H1 (cell line): ENCODE results near the gene CAV1. TPM values are rescaled to one million over a fixed set of nuclear protein-coding genes. Genes with fewer than 3 reads are reported as not detected.

Source experiments
- CTCF ChIA-PET: fragments of 300-600 bp; sonication (Branson Sonifier 250); formaldehyde crosslinking; loops from one replicate; lab custom pipeline; 2021; ENCODE audit not compliant: partially characterized antibody; lab: Charles Lee
- POLR2A ChIA-PET: fragments of 300-600 bp; sonication (Branson Sonifier 250); formaldehyde crosslinking; loops from one replicate; lab custom pipeline; 2021; ENCODE audit warnings: inconsistent platforms; ENCODE audit not compliant: partially characterized antibody; lab: Charles Lee
- DNase-seq, 2 experiments: peaks; one replicate each; pipeline versions ENCODE4 v3.0.0 to v3.0.0-alpha.2; 2010 to 2022; ENCODE audit warnings: low spot score in 2 of 2, low read depth in 1 of 2, mixed read lengths in 1 of 2
- FAIRE-seq: peaks from 2 replicates; lab custom pipeline; 2011; peaks lifted over from hg19 to GRCh38; lab: Jason Lieb, UNC
- H2AFZ ChIP-seq: 2 replicates; pipeline ENCODE4 v1.8.1; 2012; ENCODE audit warnings: low read length, inconsistent platforms
- H2AK5ac ChIP-seq: 2 replicates; pipeline ENCODE4 v1.6.1; 2013; ENCODE audit warnings: low read depth, low read length
- H2BK120ac ChIP-seq: replicated peaks from 2 replicates; pipeline ENCODE3; 2013; ENCODE audit warnings: low read depth, low read length, inconsistent platforms
- H2BK12ac ChIP-seq: 2 replicates; pipeline ENCODE4 v1.6.1; 2013; ENCODE audit warnings: low read depth, low read length
- H2BK15ac ChIP-seq: 2 replicates; pipeline ENCODE4 v1.6.1; 2013; ENCODE audit warnings: low read length
- H2BK20ac ChIP-seq: 2 replicates; pipeline ENCODE4 v1.6.1; 2013; ENCODE audit warnings: low read length
- H2BK5ac ChIP-seq: 2 replicates; pipeline ENCODE4 v1.6.1; 2013; ENCODE audit warnings: low read depth, low read length
- H3K14ac ChIP-seq: 2 replicates; pipeline ENCODE4 v1.6.1; 2013; ENCODE audit warnings: inconsistent platforms; ENCODE audit not compliant: insufficient read length
- H3K18ac ChIP-seq: 2 replicates; pipeline ENCODE4 v1.6.1; 2013; ENCODE audit warnings: low read length; ENCODE audit errors: extremely low read depth
- H3K23ac ChIP-seq: 2 replicates; pipeline ENCODE4 v1.6.1; 2013; ENCODE audit warnings: inconsistent platforms; ENCODE audit not compliant: insufficient read length
- H3K23me2 ChIP-seq: 2 replicates; pipeline ENCODE4 v1.6.1; 2013; ENCODE audit warnings: low read depth, low read length
- H3K27ac ChIP-seq: 2 replicates; pipeline ENCODE4 v1.6.1; 2011; ENCODE audit warnings: low read depth, low read length, inconsistent platforms
- H3K27me3 ChIP-seq, 4 experiments: replicated peaks in 1 of 4; 1 replicate in 1 of 4; 2 replicates in 3 of 4; pipeline versions ENCODE4 v1.6.1 to v1.8.1; 2011 to 2013; ENCODE audit warnings: low read length in 3 of 4, mild to moderate bottlenecking in 3 of 4, inconsistent platforms in 2 of 4, mixed read lengths in 2 of 4, moderate library complexity in 1 of 4; ENCODE audit not compliant: control insufficient read depth in 3 of 4, insufficient read depth in 3 of 4; ENCODE audit errors: extremely low read depth in 1 of 4
- H3K36me3 ChIP-seq, 4 experiments: 2 replicates each; pipeline versions ENCODE4 v1.6.1 to v1.8.1; 2011 to 2013; ENCODE audit warnings: mild to moderate bottlenecking in 4 of 4, low read length in 3 of 4, moderate library complexity in 2 of 4, control low read depth in 1 of 4, inconsistent platforms in 1 of 4; ENCODE audit not compliant: insufficient read depth in 4 of 4, control insufficient read depth in 2 of 4
- H3K4ac ChIP-seq: replicated peaks from 2 replicates; pipeline ENCODE3; 2013; ENCODE audit warnings: low read length, low read depth, mixed read lengths, inconsistent platforms; ENCODE audit not compliant: insufficient read length
- H3K4me1 ChIP-seq, 4 experiments: replicated peaks in 1 of 4; 1 replicate in 1 of 4; 2 replicates in 3 of 4; pipeline versions ENCODE4 v1.6.1 to v1.8.1; 2011 to 2013; ENCODE audit warnings: low read length in 3 of 4, inconsistent platforms in 2 of 4, mixed read lengths in 1 of 4; ENCODE audit not compliant: insufficient read depth in 4 of 4, control insufficient read depth in 3 of 4
- H3K4me2 ChIP-seq, 2 experiments: 2 replicates each; pipeline versions ENCODE4 v1.6.1 to v1.8.1; 2011 to 2013; ENCODE audit warnings: low read depth in 2 of 2, low read length in 2 of 2, control low read depth in 1 of 2, inconsistent platforms in 1 of 2, mild to moderate bottlenecking in 1 of 2; ENCODE audit not compliant: insufficient read depth in 1 of 2
- H3K4me3 ChIP-seq, 4 experiments: fragments of 200-600, 300-600 bp in 1 of 4; sonication (generic), shearing (Covaris generic), sonication (Bioruptor Twin) in 1 of 4; 2 replicates each; pipeline versions ENCODE4 v1.5.1 to v1.8.1; 2011 to 2016; ENCODE audit warnings: low read length in 4 of 4, low read depth in 3 of 4, control low read depth in 2 of 4, inconsistent platforms in 2 of 4, mild to moderate bottlenecking in 2 of 4, mixed read lengths in 1 of 4, moderate library complexity in 1 of 4; ENCODE audit not compliant: insufficient read depth in 2 of 4; ENCODE audit errors: extremely low read depth in 1 of 4
- H3K56ac ChIP-seq: replicated peaks from 2 replicates; pipeline ENCODE3; 2013; ENCODE audit warnings: low read depth, mild to moderate bottlenecking, mixed read lengths, low read length, inconsistent platforms; ENCODE audit not compliant: insufficient read length
- H3K79me1 ChIP-seq: 2 replicates; pipeline ENCODE4 v1.6.1; 2013; ENCODE audit warnings: low read depth, low read length, control low read depth
- H3K79me2 ChIP-seq, 2 experiments: 2 replicates each; pipeline versions ENCODE4 v1.6.1 to v1.8.1; 2012 to 2013; ENCODE audit warnings: low read length in 2 of 2, mild to moderate bottlenecking in 2 of 2, inconsistent platforms in 1 of 2; ENCODE audit not compliant: insufficient read depth in 2 of 2, control insufficient read depth in 1 of 2
- H3K9ac ChIP-seq, 4 experiments: replicated peaks in 1 of 4; 1 replicate in 1 of 4; 2 replicates in 3 of 4; pipeline versions ENCODE4 v1.6.1 to v1.8.1; 2011 to 2013; ENCODE audit warnings: low read depth in 3 of 4, low read length in 3 of 4, control low read depth in 2 of 4, mild to moderate bottlenecking in 2 of 4, moderate library complexity in 2 of 4, inconsistent platforms in 1 of 4; ENCODE audit errors: extremely low read depth in 1 of 4
- H3K9me3 ChIP-seq, 2 experiments: 2 replicates each; pipeline versions ENCODE4 v1.6.1 to v1.8.1; 2012 to 2013; ENCODE audit warnings: mild to moderate bottlenecking in 2 of 2, moderate library complexity in 2 of 2, control low read depth in 1 of 2, inconsistent platforms in 1 of 2, low read depth in 1 of 2, low read length in 1 of 2, mixed read lengths in 1 of 2; ENCODE audit not compliant: insufficient read depth in 2 of 2
- H4K20me1 ChIP-seq, 2 experiments: replicated peaks in 1 of 2; 2 replicates each; pipeline versions ENCODE3 to v1.8.1; 2011 to 2013; ENCODE audit warnings: inconsistent platforms in 2 of 2, low read length in 2 of 2, mild to moderate bottlenecking in 1 of 2; ENCODE audit not compliant: insufficient read depth in 2 of 2, control insufficient read depth in 1 of 2
- H4K5ac ChIP-seq: 2 replicates; pipeline ENCODE4 v1.6.1; 2013; ENCODE audit warnings: low read length, low read depth, mixed read lengths, inconsistent platforms; ENCODE audit not compliant: insufficient read length
- H4K8ac ChIP-seq: 2 replicates; pipeline ENCODE4 v1.8.0; 2013; ENCODE audit warnings: mild to moderate bottlenecking, moderate library complexity, low read length, inconsistent platforms; ENCODE audit not compliant: insufficient read depth; ENCODE audit errors: extremely low read depth
- H4K91ac ChIP-seq: replicated peaks from 2 replicates; pipeline ENCODE3; 2013; ENCODE audit warnings: low read length, mixed read lengths, inconsistent platforms; ENCODE audit not compliant: insufficient read length
- CTCF ChIP-seq, 3 experiments: IDR thresholded peaks; 1 replicate in 2 of 3; 2 replicates in 1 of 3; pipeline versions ENCODE4 v1.5.1 to v1.6.1; 2011; ENCODE audit warnings: low read length in 3 of 3, mild to moderate bottlenecking in 3 of 3, inconsistent platforms in 2 of 3, low read depth in 1 of 3, moderate library complexity in 1 of 3; ENCODE audit not compliant: insufficient read depth in 1 of 3; ENCODE audit errors: control extremely low read depth in 1 of 3
- EGR1 ChIP-seq: IDR thresholded peaks from 2 replicates; pipeline ENCODE4 v1.6.1; 2011; ENCODE audit warnings: low read depth, low read length, borderline replicate concordance
- GABPA ChIP-seq: IDR thresholded peaks from 2 replicates; pipeline ENCODE4 v1.6.1; 2011; ENCODE audit warnings: mild to moderate bottlenecking, low read length, moderate library complexity, borderline replicate concordance; ENCODE audit not compliant: insufficient read depth
- KDM5A ChIP-seq: fragments of 200-600 bp; IDR thresholded peaks from 2 replicates; pipeline ENCODE4 v1.7.1; 2012; ENCODE audit warnings: mild to moderate bottlenecking, low read length, inconsistent platforms, mixed read lengths
- MAFK ChIP-seq: IDR thresholded peaks from 2 replicates; pipeline ENCODE4 v1.6.1; 2012; ENCODE audit warnings: low read depth, mild to moderate bottlenecking, improper control_type of control experiment, low read length
- MAX ChIP-seq: IDR thresholded peaks from 2 replicates; pipeline ENCODE4 v1.6.1; 2012; ENCODE audit warnings: inconsistent platforms
- NANOG ChIP-seq: IDR thresholded peaks from 2 replicates; pipeline ENCODE4 v1.6.1; 2011; ENCODE audit warnings: low read length, low read depth, mild to moderate bottlenecking, inconsistent platforms; ENCODE audit not compliant: insufficient read depth, poor library complexity, severe bottlenecking
- PHF8 ChIP-seq: fragments of 200-600 bp; sonication (generic); conservative IDR thresholded peaks from 2 replicates; pipeline ENCODE4 v1.7.1; 2012; ENCODE audit warnings: low read depth, mild to moderate bottlenecking, inconsistent platforms, low read length, moderate library complexity
- SIN3A ChIP-seq, 2 experiments: IDR thresholded peaks in 1 of 2; conservative IDR thresholded peaks in 1 of 2; 2 replicates each; pipeline ENCODE4 v1.6.1; 2011 to 2012; ENCODE audit warnings: low read length in 2 of 2, improper control_type of control experiment in 1 of 2, low read depth in 1 of 2, mild to moderate bottlenecking in 1 of 2
- TCF12 ChIP-seq: IDR thresholded peaks from 2 replicates; pipeline ENCODE4 v1.6.1; 2011; ENCODE audit warnings: low read depth, mild to moderate bottlenecking, low read length
- ZNF274 ChIP-seq: IDR thresholded peaks from 2 replicates; pipeline ENCODE4 v1.7.0; 2012; ENCODE audit warnings: low read length, borderline replicate concordance; ENCODE audit errors: extremely low read depth
- WGBS, 2 experiments: shearing (Covaris generic) in 1 of 2; methylation state at CpG; one replicate each; pipeline versions ENCODE4 v1.1.6 to v1.1.7; 2013 to 2015; ENCODE audit warnings: low lambda C conversion rate in 2 of 2, mixed read lengths in 2 of 2, inconsistent platforms in 1 of 2, low coverage in 1 of 2, missing lambda C conversion rate in 1 of 2; ENCODE audit not compliant: insufficient replicate concordance in 2 of 2, insufficient coverage in 1 of 2, insufficient read length in 1 of 2; ENCODE audit errors: extremely low coverage in 1 of 2, missing lambda C conversion rate in 1 of 2; 5-methylcytosine and 5-hydroxymethylcytosine counted together
- polyA plus RNA-seq, 7 experiments: library from polyadenylated mRNA; depleted of rRNA in 3 of 7; stranded (reverse) in 5 of 7; unstranded in 2 of 7; fragments of >200 nt in 5 of 7; fragments of 200-250 nt in 2 of 7; gene quantifications; 1 replicate in 5 of 7; 2 replicates in 1 of 7; 4 replicates in 1 of 7; pipeline versions ENCODE4 v1.2.1 to v1.2.3, GENCODE V29; 2011 to 2013; ENCODE audit warnings: missing spikeins in 2 of 7, mixed read lengths in 2 of 7
- total RNA-seq: library from RNA; stranded (reverse); fragmentation: NEBNext Ultra II Directional; extraction: Animal tissue kit (Norgen Biotek cat#: 25700); gene quantifications from 2 replicates; pipeline ENCODE4 v1.2.1, GENCODE V29; 2021

CAV1 gene
- total and polyA plus RNA-seq, 2 of the 8 experiments (the other 6 are each of a cell fraction or from before 2014, with no cell fraction given): 16.3 to 21.8 TPM

- no peak overlapping the region for H2BK15ac ChIP-seq
- no peaks in the 10 kb centered on the region for H3K36me3 ChIP-seq
- no peaks in the 10 kb centered on the region for H3K23me2 ChIP-seq
- peaks cover 0 to 2% (median 0%) of the 10 kb centered on the region in 4 experiments; a peak in 1 of 7 replicates for H3K4me1 ChIP-seq
- H3K27ac ChIP-seq: no peak overlapping the region
- no peak overlapping the region for H2AFZ ChIP-seq
- no peaks in the 10 kb centered on the region for H3K27me3 ChIP-seq
- no peak overlapping the region for H3K4me2 ChIP-seq
- no peak overlapping the region for H2BK12ac ChIP-seq
- no peak overlapping the region for H3K18ac ChIP-seq
- no peak overlapping the region for H2AK5ac ChIP-seq
- no peak overlapping the region for H2BK20ac ChIP-seq
- no peak overlapping the region for H4K91ac ChIP-seq
- H3K9me3 ChIP-seq: no peaks in the 10 kb centered on the region
- 65% methylated on average over 1 of the region's 1 CpG; no CpG with 5 or more reads in 1 of the 2 experiments for WGBS, 2 experiments
- POLR2A ChIA-PET: interaction anchor here (0.7 kb wide), 1 partner anchor 335 kb away, joined by 3 read pairs; no protein-coding TSS in a partner anchor
- no peak overlapping the region for H2BK120ac ChIP-seq
- no peak overlapping the region for H3K23ac ChIP-seq
- H3K56ac ChIP-seq: no peak overlapping the region
- H3K79me2 ChIP-seq: no peaks in the 10 kb centered on the region
- CTCF ChIA-PET: interaction anchor here (3.0 to 5.8 kb wide), 2 partner anchors 9 to 329 kb away, joined by 30 to 107 read pairs; no protein-coding TSS in a partner anchor
- no peak overlapping the region for H3K4me3 ChIP-seq
- H3K79me1 ChIP-seq: no peaks in the 10 kb centered on the region
- no peak overlapping the region for H3K14ac ChIP-seq
- no peaks in the 10 kb centered on the region for H4K20me1 ChIP-seq
- no peak overlapping the region for H4K8ac ChIP-seq
- no peak overlapping the region for H3K9ac ChIP-seq
- no peak overlapping the region for H3K4ac ChIP-seq
- no peak overlapping the region for H4K5ac ChIP-seq
- FAIRE-seq (no peak), DNase-seq (no peak)
- no peak overlapping the region for H2BK5ac ChIP-seq
- TF ChIP-seq CTCF (IDR thresholded peaks at IDR 0.05; ENCODE audit: control extremely low read depth in 1 of 3, insufficient read depth in 1 of 3, low read depth in 1 of 3, low read length in 3 of 3) (no peak), SIN3A (conservative IDR thresholded peaks at IDR 0.05 in 1 of 2, IDR thresholded peaks at IDR 0.05 in 1 of 2; ENCODE audit: low read depth in 1 of 2, low read length in 2 of 2) (no peak), EGR1 (no peak), MAFK (no peak), MAX (no peak), PHF8 (no peak), ZNF274 (no peak), KDM5A (no peak), GABPA (no peak), NANOG (no peak), TCF12 (no peak)
These were observed 58.8 kb downstream of the CAV1 start for GRCh38 chr7:116583653-116584052.
